ENCODE data around the gene BCAR3.
A peak's percentile ranks its signal among the peaks of the same experiment; 100 is the strongest.

The BCAR3 gene

DNA sequence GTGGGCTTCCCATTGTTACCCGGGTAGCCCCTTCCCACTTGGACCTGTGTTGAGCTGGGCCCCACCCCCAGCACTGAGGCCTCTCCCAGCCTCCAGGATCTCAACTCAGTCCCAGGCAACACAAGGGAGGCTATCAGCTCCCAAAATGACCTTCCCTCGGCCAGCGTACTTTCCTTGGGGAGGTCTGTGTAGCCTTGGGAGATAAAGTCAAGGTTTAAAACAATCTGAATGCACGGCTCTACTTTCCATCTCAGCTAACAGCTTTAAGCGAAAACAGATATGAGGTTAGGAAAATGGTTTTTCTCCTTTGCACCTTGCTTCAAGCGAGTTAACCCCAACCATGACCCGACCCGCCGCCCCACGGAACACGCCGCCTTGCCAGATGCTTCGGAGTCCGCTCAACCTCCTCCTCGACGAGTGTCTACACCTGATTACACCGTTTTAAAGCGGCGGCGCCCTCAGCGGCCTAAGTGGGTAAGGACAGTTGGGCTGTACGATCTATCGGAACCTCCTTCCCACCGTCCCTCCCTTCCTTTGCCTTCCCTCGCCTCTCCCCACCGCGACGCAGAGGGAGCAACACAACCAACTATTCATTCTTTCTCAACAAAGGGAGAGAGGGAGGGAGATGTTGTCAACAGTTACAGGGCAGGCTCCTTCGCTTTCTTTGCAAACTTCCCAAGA, 1.1 kb downstream of the BCAR3 start:
- peak overlapping the region; percentile 35; the same call in 1 of the 2 replicates for H3K27ac ChIP-seq
- TF ChIP-seq, protein P1, sequence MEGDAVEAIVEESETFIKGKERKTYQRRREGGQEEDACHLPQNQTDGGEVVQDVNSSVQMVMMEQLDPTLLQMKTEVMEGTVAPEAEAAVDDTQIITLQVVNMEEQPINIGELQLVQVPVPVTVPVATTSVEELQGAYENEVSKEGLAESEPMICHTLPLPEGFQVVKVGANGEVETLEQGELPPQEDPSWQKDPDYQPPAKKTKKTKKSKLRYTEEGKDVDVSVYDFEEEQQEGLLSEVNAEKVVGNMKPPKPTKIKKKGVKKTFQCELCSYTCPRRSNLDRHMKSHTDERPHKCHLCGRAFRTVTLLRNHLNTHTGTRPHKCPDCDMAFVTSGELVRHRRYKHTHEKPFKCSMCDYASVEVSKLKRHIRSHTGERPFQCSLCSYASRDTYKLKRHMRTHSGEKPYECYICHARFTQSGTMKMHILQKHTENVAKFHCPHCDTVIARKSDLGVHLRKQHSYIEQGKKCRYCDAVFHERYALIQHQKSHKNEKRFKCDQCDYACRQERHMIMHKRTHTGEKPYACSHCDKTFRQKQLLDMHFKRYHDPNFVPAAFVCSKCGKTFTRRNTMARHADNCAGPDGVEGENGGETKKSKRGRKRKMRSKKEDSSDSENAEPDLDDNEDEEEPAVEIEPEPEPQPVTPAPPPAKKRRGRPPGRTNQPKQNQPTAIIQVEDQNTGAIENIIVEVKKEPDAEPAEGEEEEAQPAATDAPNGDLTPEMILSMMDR (IDR thresholded peaks at IDR 0.05), result peak; percentile 68
- no peak for TF ChIP-seq ZFX (IDR thresholded peaks at IDR 0.05; ENCODE audit: borderline replicate concordance)

GRCh38 chr1:93680076-93680419, 1.6 kb downstream of the BCAR3 start:
- H3K27ac ChIP-seq, result no peak overlapping the region
- TF ChIP-seq, protein P1 (IDR thresholded peaks at IDR 0.05), result no peak
- TF ChIP-seq ZFX (IDR thresholded peaks at IDR 0.05; ENCODE audit: borderline replicate concordance), result no peak

DNA sequence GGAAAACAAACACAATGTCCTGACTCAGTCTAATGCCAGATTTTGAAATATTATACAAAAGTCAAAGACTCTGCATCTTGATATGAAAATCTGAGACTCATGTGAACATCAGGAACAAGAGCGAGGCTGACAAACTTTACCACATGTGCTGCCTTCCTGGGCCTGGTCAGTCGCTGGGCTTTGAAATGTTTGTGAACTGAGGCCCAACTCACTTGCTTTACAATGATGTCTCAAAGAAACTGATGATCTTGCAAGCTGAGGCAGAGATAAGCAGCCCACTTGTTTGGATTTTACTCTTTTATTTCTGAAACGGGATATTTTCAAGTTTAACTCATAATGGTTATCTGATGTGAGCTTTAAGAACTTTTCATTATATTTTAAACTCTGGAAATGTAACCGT, 2.1 kb downstream of the BCAR3 start:
- no peak overlapping the region for H3K27ac ChIP-seq
- TF ChIP-seq, protein P1 (IDR thresholded peaks at IDR 0.05), result no peak
- TF ChIP-seq ZFX (IDR thresholded peaks at IDR 0.05; ENCODE audit: borderline replicate concordance), result no peak

DNA sequence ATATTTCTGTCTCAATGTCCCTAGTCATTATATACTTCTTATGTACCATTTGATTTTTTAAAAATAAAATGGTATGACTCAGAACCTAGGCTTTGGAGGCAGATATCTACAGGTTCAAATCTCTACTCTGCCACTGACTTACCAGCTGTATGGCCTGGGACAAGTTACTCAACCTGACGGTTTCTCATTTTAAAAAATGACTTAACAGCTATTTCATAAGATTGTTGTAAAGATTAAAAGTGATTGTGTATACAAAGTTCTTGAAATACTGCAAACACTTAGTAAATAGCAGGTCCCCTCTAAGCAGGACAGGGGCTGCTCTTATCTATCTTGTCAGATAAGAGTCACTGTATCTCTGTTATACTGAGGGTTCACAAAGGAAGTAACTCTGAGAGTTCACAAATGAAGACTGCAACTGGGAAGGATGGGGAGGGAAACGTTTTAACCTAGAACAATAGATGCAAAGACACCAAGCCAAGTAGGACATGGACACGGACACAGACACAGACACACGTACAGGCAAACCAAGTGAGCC, 2.6 kb downstream of the BCAR3 start:
- TF ChIP-seq ZFX (IDR thresholded peaks at IDR 0.05; ENCODE audit: borderline replicate concordance), result no peak
- TF ChIP-seq, protein P1 (IDR thresholded peaks at IDR 0.05), result no peak
- H3K27ac ChIP-seq, result no peak overlapping the region

- H3K27ac ChIP-seq, result no peak overlapping the region
- no peak for TF ChIP-seq ZFX (IDR thresholded peaks at IDR 0.05; ENCODE audit: borderline replicate concordance)
- TF ChIP-seq, protein P1 (IDR thresholded peaks at IDR 0.05), result no peak
These were observed 3.1 kb downstream of the BCAR3 start for GRCh38 chr1:93678491-93678890.

DNA sequence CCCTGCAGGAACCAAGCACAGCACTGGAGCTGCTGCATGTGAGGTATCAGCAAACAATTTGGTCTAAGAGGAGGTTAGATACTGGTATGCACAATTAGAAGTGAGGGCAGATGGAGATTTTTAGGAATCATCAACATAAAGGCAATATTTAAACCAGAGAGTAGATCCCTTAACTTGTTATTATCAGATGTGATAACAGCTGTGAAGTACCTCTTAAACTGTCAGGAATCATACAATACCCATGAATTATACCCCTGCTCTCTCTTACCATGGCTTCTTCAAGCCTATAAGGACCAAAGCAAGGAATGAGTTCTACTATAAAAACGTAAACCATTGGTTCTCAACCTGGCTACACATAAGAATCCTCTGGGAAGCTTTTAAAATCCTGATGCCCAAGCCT, 3.9 kb downstream of the BCAR3 start:
- H3K27ac ChIP-seq, result no peak overlapping the region
- TF ChIP-seq, protein P1 (IDR thresholded peaks at IDR 0.05), result no peak
- no peak for TF ChIP-seq ZFX (IDR thresholded peaks at IDR 0.05; ENCODE audit: borderline replicate concordance)

DNA sequence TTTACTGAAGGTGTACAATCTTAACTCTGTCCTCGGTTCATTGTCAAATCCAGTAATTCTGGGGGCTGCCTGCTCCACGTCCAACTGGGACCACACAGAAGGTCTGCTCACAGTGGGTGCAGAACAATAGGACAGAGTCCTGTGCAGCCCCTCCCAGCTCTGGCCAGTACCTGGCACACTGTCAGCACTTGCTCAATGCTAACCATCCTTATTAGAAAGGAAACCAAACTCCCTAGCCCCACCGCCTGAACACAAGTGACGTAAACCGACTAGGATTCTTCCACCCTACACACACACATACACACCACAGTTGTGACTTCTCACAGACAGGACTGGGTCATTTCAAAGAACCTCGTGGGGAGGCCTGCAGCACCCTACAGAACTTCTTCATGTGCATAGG, 5.2 kb downstream of the BCAR3 start:
- no peak overlapping the region for H3K27ac ChIP-seq

More for the DNA sequence above, 5.2 kb downstream of the BCAR3 start:
- no peak for TF ChIP-seq ZFX (IDR thresholded peaks at IDR 0.05; ENCODE audit: borderline replicate concordance)
- TF ChIP-seq, protein P1 (IDR thresholded peaks at IDR 0.05), result no peak

All from 22Rv1 (cell line).